Neural crest cell (in vitro differentiated cells): ENCODE results near the gene OSBPL10. TPM values are rescaled to one million over a fixed set of nuclear protein-coding genes. Genes with fewer than 3 reads are reported as not detected.

Experiments used
- DNase-seq: peaks from one replicate; pipeline ENCODE4 v3.0.0; 2021; ENCODE audit warnings: low read depth, mixed read lengths, low spot score
- H3K27ac Mint-ChIP-seq: one replicate; pipeline ENCODE4 v1.8.0; 2021; ENCODE audit warnings: mild to moderate bottlenecking, mixed read lengths; ENCODE audit not compliant: unreplicated experiment
- H3K27me3 Mint-ChIP-seq: 2 replicates; pipeline ENCODE4 v1.8.0; 2021; ENCODE audit warnings: low read depth, mild to moderate bottlenecking, mixed read lengths
- H3K36me3 Mint-ChIP-seq: 2 replicates; pipeline ENCODE4 v1.8.0; 2021; ENCODE audit warnings: low read depth, mild to moderate bottlenecking, mixed read lengths
- H3K4me1 Mint-ChIP-seq: 2 replicates; pipeline ENCODE4 v1.8.0; 2021; ENCODE audit warnings: mixed read lengths
- H3K4me3 Mint-ChIP-seq: one replicate; pipeline ENCODE4 v1.8.0; 2021; ENCODE audit warnings: mild to moderate bottlenecking, mixed read lengths
- H3K9me3 Mint-ChIP-seq: 2 replicates; pipeline ENCODE4 v1.8.0; 2021; ENCODE audit warnings: mixed read lengths
- total RNA-seq: library from RNA; stranded (reverse); gene quantifications from 2 replicates; pipeline ENCODE4 v1.2.1, GENCODE V29; 2021
- TF ChIP-seq, protein P1 (sequence below): fragments of 200-600 bp; sonication (generic); conservative IDR thresholded peaks from 2 replicates; pipeline ENCODE4 v1.5.0; 2021; ENCODE audit warnings: antibody characterized with exemption, mild to moderate bottlenecking

The OSBPL10 gene
- total RNA-seq, 1 donor from 2014 or later, result 18.7 TPM

DNA sequence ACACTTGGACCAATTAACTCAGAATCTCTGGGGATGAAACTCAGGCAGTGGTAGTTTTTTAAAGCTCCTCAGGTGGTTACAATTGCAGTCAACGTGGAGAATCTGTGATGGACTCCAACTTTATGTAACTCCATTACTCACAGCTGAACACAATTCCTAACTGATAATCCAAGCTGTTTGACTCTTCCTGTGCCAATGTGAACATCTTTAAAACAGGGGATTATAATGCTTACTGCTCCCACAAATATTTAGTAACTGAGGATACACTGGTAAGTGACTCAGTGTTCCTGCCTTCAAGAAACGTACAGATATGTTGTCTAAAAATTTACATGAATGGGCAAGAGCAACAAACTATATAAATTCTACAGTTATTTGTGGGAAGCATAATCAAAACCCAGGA, 85.6 kb downstream of the OSBPL10 start:
- Mint-ChIP-seq H3K27ac (no peak overlapping the region), H3K36me3 (no peaks in the 10 kb centered on the region), H3K4me1 (peaks cover 4% of the 10 kb centered on the region), H3K27me3 (no peaks in the 10 kb centered on the region), H3K4me3 (no peak overlapping the region), H3K9me3 (no peaks in the 10 kb centered on the region)
- no peak for DNase-seq
- TF ChIP-seq, protein P1, sequence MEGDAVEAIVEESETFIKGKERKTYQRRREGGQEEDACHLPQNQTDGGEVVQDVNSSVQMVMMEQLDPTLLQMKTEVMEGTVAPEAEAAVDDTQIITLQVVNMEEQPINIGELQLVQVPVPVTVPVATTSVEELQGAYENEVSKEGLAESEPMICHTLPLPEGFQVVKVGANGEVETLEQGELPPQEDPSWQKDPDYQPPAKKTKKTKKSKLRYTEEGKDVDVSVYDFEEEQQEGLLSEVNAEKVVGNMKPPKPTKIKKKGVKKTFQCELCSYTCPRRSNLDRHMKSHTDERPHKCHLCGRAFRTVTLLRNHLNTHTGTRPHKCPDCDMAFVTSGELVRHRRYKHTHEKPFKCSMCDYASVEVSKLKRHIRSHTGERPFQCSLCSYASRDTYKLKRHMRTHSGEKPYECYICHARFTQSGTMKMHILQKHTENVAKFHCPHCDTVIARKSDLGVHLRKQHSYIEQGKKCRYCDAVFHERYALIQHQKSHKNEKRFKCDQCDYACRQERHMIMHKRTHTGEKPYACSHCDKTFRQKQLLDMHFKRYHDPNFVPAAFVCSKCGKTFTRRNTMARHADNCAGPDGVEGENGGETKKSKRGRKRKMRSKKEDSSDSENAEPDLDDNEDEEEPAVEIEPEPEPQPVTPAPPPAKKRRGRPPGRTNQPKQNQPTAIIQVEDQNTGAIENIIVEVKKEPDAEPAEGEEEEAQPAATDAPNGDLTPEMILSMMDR, result no peak

DNA sequence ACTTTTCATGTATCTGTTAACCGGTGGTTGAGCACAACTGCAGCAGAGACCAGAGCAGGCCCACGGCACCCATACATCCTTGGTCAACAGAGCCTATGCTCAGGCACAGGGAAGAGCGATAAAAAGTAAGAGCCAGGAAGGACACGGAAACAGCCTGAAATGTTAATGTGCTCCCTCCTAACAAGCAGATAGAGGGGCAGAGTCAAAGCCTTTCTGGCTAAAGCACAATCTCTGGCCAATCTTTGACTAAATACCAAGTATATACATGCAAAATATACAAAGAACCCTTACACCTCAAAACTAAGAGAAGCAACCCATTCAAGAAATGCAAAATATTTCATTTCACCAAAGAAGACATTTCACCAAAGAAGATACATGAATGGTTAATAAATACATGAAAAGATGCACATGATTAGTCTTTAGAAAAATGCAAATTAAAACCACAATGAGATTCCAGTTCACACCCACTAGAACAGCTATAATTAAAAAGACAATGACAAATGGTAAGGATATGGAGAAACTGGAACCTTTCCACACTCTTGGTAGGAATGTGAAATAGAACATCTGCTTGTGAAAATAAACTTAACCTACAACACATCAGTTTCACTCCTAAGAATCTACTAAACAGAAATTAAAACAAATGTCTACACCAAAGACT, 88.0 kb downstream of the OSBPL10 start:
- no peak for DNase-seq
- Mint-ChIP-seq H3K27ac (no peak overlapping the region), H3K4me3 (no peak overlapping the region), H3K36me3 (peaks cover 2% of the 10 kb centered on the region), H3K4me1 (no peaks in the 10 kb centered on the region), H3K27me3 (no peaks in the 10 kb centered on the region), H3K9me3 (peaks cover 7% of the 10 kb centered on the region)
- TF ChIP-seq, protein P1, result no peak

DNA sequence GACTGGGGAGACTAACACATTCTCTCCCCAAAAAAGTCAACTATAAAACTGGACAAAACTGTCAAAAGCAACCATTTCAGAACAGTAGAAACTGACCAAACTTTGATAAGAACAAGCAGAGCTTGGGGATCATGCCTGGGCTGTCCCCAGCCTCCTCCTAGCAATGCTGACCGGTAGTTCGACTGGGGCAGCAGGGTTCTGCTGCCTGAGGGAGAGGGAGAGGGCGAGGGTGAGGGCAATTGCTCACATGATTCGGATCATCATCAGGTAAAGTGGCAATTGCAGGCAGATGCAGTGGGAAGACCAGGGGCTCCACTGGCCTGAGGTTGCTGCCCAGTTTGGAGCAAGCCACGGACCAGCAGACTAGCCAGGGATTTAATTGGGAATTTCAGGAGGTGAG, 88.6 kb downstream of the OSBPL10 start:
- TF ChIP-seq, protein P1, result no peak
- Mint-ChIP-seq H3K4me1 (no peaks in the 10 kb centered on the region), H3K27ac (no peak overlapping the region), H3K9me3 (peaks cover 8% of the 10 kb centered on the region), H3K27me3 (no peaks in the 10 kb centered on the region), H3K36me3 (peaks cover 3% of the 10 kb centered on the region), H3K4me3 (no peak overlapping the region)
- DNase-seq, result no peak

DNA sequence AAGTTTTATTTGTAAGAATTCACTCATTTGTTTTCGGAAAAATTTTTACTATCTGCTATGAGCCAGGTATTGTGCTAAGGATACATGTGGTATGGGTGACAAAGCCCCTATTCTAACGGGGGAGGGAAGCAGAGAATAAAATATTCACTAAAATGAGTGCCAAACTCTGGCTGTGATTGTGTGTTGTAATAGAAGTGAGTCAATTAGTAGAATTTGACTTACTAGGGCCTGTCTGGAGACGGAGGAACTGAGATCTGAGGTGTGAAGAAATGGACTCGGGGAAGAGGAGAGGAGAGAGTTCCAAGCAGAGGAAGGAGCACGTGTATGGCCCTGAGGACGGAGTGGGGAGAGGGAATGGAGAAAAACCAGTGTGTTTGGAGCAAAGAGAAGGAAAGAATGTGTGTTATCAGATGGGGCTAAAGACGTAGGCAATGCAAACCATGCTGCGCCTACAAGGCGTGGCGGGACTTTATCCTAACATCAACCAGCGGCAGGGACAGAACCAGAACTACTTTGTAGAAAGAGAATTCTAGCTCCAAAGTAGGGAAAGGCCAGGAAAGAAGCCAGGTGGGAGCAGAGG, 89.1 kb downstream of the OSBPL10 start:
- H3K4me3 Mint-ChIP-seq, result no peak overlapping the region
- peaks cover 3% of the 10 kb centered on the region for H3K36me3 Mint-ChIP-seq
- TF ChIP-seq, protein P1, result no peak
- no peak for DNase-seq
- peaks cover 8% of the 10 kb centered on the region for H3K9me3 Mint-ChIP-seq
- H3K27ac Mint-ChIP-seq, result no peak overlapping the region
- no peaks in the 10 kb centered on the region for H3K4me1 Mint-ChIP-seq
- no peaks in the 10 kb centered on the region for H3K27me3 Mint-ChIP-seq

DNA sequence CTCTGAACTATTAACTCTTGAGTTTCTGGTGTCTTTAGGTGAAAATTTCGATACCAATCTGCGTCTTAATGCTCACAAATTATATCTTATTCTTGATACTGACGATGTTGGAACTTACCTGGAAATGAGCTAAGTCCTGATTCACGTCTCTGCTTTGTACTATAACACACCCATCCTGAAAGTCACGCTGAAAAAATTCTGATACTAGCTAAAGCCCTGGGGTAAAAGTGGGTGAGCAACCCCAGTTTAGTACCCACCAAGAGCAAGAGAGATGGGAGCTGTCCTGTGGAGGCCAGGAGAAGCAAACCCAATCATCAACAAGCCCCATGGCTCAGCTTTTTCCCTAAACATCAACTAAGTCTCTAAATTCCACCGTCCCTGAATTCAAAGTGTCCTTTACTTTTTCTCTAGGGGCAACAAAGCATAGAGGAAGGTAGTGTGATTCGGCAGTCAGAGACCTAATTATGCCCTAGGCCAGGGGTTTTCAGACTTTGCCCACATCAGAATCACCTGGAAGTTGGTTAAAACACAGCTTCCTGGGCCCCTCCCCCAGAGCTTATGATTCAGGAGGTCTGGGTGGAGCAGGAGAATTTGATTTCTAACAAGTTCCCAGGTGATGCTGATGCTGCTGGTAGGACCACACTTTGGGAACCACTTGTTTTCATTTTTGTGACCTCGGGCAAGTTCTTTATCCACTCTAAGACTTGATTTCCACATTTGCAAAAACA, 90.2 kb downstream of the OSBPL10 start:
- Mint-ChIP-seq H3K4me3 (no peak overlapping the region), H3K9me3 (peaks cover 8% of the 10 kb centered on the region), H3K36me3 (peaks cover 3% of the 10 kb centered on the region), H3K4me1 (no peaks in the 10 kb centered on the region), H3K27me3 (no peaks in the 10 kb centered on the region), H3K27ac (no peak overlapping the region)
- DNase-seq, result no peak
- TF ChIP-seq, protein P1, result no peak
